NT2/D1 (cell line): ENCODE data around the gene UBASH3B.

Source experiments
- DNase-seq: peaks from one replicate; pipeline ENCODE4 v3.0.0-alpha.2; 2011; ENCODE audit warnings: low read depth, low spot score
- H3K27me3 ChIP-seq: 2 replicates; pipeline ENCODE4 v1.6.0; 2011; ENCODE audit warnings: mild to moderate bottlenecking; ENCODE audit not compliant: insufficient read length, insufficient read depth
- H3K36me3 ChIP-seq: 2 replicates; pipeline ENCODE4 v1.6.1; 2011; ENCODE audit warnings: mild to moderate bottlenecking, low read length, mixed read lengths; ENCODE audit not compliant: insufficient read depth, insufficient read length
- H3K4me1 ChIP-seq: 2 replicates; pipeline ENCODE4 v1.5.1; 2011; ENCODE audit not compliant: insufficient read depth, insufficient read length
- H3K4me3 ChIP-seq: 2 replicates; pipeline ENCODE4 v1.5.1; 2011; ENCODE audit warnings: low read depth; ENCODE audit not compliant: insufficient read length
- H3K9ac ChIP-seq: 2 replicates; pipeline ENCODE4 v1.6.0; 2011; ENCODE audit warnings: low read depth; ENCODE audit not compliant: insufficient read length
- H3K9me3 ChIP-seq: 2 replicates; pipeline ENCODE4 v1.5.1; 2011; ENCODE audit warnings: mild to moderate bottlenecking, low read length; ENCODE audit not compliant: insufficient read depth
- SUZ12 ChIP-seq: IDR thresholded peaks from 2 replicates; pipeline ENCODE4 v1.6.1; 2011; ENCODE audit not compliant: insufficient read length, insufficient read depth; ENCODE audit errors: extremely low read depth
- YY1 ChIP-seq: IDR thresholded peaks from 2 replicates; pipeline ENCODE4 v1.6.1; 2011; ENCODE audit not compliant: insufficient read length, insufficient read depth
- ZNF274 ChIP-seq: IDR thresholded peaks from 2 replicates; pipeline ENCODE4 v1.6.1; 2011; ENCODE audit warnings: mild to moderate bottlenecking, low read depth, low read length

Gene UBASH3B

DNA sequence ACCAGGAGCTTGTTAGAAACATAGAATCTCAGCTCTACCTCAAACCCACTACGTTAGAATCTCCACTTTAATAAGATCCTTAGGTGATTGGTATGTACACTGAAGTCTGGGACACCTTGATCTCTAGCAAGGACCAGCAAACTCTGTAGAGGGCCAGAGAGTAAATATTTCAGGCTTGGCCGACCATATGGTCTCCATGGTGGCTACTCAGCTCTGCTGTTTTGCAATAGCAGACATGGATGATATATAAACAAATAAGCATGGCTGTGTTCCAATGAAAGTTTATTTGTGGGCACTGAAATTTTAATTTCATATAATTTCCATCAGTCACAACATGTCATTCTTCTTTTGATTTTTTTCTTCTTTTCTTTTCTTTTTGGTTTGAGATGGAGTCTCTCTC lies 23.9 kb downstream of the UBASH3B start:
- H3K36me3 ChIP-seq, result no peaks in the 10 kb centered on the region
- TF ChIP-seq ZNF274 (no peak), SUZ12 (no peak), YY1 (no peak)
- DNase-seq, result no peak
- no peak overlapping the region for H3K4me3 ChIP-seq
- H3K4me1 ChIP-seq, result peaks cover 4% of the 10 kb centered on the region
- no peak overlapping the region for H3K9ac ChIP-seq
- no peaks in the 10 kb centered on the region for H3K27me3 ChIP-seq
- no peaks in the 10 kb centered on the region for H3K9me3 ChIP-seq

DNA sequence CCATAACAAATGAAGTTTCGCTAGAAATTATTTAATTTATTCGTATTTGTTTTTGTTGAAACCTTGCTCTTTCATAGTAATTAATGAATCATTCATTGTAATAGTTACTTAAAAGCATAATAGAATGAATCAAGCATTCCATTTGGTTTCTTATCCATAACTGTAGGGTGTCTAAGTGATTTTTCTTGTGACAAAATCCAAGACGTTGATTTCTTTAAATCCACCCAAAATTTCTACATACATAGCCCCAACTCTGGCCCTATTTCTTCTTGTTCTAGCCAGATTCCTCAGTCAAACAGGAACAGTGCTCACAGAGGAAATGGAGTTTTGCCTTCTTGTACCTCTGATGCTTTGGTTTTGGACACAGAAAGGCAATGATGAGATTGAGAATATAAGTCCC lies 25.5 kb downstream of the UBASH3B start:
- TF ChIP-seq ZNF274 (no peak), YY1 (no peak), SUZ12 (no peak)
- no peaks in the 10 kb centered on the region for H3K4me1 ChIP-seq
- no peaks in the 10 kb centered on the region for H3K27me3 ChIP-seq
- H3K9ac ChIP-seq, result no peak overlapping the region
- H3K4me3 ChIP-seq, result no peak overlapping the region
- H3K36me3 ChIP-seq, result no peaks in the 10 kb centered on the region
- DNase-seq, result no peak
- no peaks in the 10 kb centered on the region for H3K9me3 ChIP-seq

DNA sequence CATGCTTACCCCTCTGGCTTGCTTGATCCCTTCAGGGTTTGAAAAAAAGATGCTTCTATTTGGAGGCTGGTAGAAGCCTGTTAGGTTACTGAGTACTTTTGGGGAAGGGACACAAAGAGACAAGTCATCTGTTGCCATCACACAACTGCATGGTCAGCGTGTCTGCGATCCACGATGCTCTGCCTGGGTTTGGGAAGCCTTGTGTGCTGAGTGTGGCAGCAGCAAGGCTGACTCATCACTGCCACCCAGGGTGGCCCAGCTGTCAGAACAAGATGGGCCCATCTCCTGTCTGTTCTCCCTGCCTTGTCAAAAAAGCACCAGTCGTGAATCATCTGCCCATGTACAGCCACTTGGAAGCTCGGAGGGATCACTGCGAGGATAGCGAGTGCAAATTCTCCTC lies 26.2 kb downstream of the UBASH3B start:
- H3K9ac ChIP-seq, result no peak overlapping the region
- TF ChIP-seq YY1 (no peak), ZNF274 (no peak), SUZ12 (no peak)
- no peak for DNase-seq
- no peaks in the 10 kb centered on the region for H3K9me3 ChIP-seq
- no peaks in the 10 kb centered on the region for H3K36me3 ChIP-seq
- no peak overlapping the region for H3K4me3 ChIP-seq
- H3K4me1 ChIP-seq, result no peaks in the 10 kb centered on the region
- no peaks in the 10 kb centered on the region for H3K27me3 ChIP-seq

DNA sequence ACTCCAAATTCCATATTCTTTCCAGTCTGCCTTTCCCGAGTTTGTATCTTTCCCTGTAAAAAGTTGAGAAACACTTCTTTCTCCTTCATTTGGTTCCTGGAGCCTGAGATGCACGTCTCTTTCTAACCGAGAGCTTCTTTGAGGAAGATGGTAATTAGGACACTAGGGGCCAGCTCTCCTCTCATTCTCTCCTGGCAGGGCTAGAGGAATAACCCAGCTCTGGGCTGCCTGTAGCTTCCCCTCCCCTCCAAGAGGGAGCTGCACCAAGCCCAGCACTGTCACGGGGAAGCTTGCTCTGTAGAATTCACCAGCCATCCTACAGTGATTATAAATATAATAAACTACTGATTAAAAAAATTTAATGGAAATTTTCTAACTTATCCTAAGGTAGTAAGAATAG lies 26.9 kb downstream of the UBASH3B start:
- DNase-seq, result no peak
- Histone ChIP-seq H3K36me3 (no peaks in the 10 kb centered on the region), H3K9me3 (no peaks in the 10 kb centered on the region), H3K4me1 (no peaks in the 10 kb centered on the region), H3K27me3 (no peaks in the 10 kb centered on the region), H3K4me3 (no peak overlapping the region), H3K9ac (no peak overlapping the region)
- no peak for TF ChIP-seq SUZ12
- no peak for TF ChIP-seq ZNF274
- TF ChIP-seq YY1, result no peak

DNA sequence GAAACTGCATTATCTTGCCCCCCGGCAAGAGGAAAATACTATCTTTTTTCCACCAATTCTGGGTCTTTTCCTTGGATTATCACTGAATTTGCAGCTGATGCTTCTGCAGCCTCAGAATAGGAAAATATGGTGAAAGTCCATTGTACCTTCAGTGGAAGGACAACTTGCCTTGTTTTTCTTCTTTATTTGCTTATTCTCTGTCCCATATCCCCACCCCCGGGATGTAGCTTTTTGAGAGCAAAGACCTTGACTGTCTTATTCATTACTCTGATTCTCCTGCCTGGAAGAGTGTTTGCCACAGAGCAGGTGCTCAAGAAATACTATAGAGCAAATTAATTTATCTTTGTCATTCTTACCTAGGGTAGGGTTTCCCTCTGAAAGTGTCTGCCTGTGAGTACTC lies 29.5 kb downstream of the UBASH3B start:
- Histone ChIP-seq H3K27me3 (no peaks in the 10 kb centered on the region), H3K4me1 (no peaks in the 10 kb centered on the region), H3K9me3 (no peaks in the 10 kb centered on the region), H3K36me3 (no peaks in the 10 kb centered on the region), H3K9ac (no peak overlapping the region), H3K4me3 (no peak overlapping the region)
- TF ChIP-seq SUZ12 (no peak), ZNF274 (no peak), YY1 (no peak)
- DNase-seq, result no peak

DNA sequence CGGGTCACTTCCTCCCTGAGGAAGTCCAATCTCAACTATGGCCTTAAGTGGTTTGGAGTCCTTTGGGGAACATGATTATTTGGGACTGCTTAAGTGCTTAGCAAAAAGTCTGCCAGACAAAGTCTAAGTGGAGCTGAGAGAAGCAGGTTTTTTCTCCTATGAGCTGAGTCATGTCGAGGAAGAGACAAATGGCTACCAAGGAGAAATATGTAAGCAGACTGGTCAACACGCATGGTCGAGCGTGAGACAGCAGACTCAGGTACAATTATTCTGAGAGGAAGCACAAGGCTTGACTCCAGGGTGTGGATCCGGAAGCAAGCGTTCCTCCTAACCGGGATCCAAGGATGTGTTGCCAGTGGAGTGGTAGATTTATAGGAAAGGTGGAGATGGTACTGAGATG lies 30.6 kb downstream of the UBASH3B start:
- TF ChIP-seq ZNF274, result no peak
- no peak for TF ChIP-seq YY1
- TF ChIP-seq SUZ12, result no peak

DNA sequence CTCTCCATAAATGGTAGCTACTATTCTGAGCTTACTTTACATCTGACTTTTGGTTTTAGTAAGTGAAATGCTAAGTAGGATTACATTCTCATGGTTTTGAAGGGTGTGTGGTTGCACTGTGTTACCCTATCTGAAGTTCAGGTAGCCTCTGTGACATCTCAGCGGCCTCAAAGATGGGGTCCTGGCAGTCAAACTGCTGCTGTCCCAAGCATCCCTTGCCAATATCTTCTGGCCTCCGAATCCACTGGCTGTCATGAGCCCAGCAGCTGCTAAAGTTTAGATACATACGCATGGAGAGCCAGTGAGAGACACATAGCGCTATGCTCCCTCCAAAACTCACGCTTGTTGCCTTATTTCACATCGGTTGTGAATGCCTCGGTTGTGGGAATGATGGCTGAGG lies 34.9 kb downstream of the UBASH3B start:
- H3K9ac ChIP-seq, result no peak overlapping the region

More for the DNA sequence above, 30.6 kb downstream of the UBASH3B start:
- Histone ChIP-seq H3K9ac (no peak overlapping the region), H3K9me3 (no peaks in the 10 kb centered on the region), H3K27me3 (no peaks in the 10 kb centered on the region), H3K4me3 (no peak overlapping the region), H3K4me1 (no peaks in the 10 kb centered on the region), H3K36me3 (no peaks in the 10 kb centered on the region)
- DNase-seq, result no peak

More for the DNA sequence above, 34.9 kb downstream of the UBASH3B start:
- Histone ChIP-seq H3K9me3 (no peaks in the 10 kb centered on the region), H3K36me3 (no peaks in the 10 kb centered on the region), H3K27me3 (no peaks in the 10 kb centered on the region), H3K4me1 (peaks cover 5% of the 10 kb centered on the region), H3K4me3 (no peak overlapping the region)
- no peak for DNase-seq
- TF ChIP-seq SUZ12 (no peak), ZNF274 (no peak), YY1 (no peak)
